WTC11 (cell line): ENCODE results near the gene CD2BP2. TPM values are rescaled to one million over a fixed set of nuclear protein-coding genes. Genes with fewer than 3 reads are reported as not detected.

Experiments used
- ATF1 ChIP-seq: sonication (generic); formaldehyde crosslinking; IDR thresholded peaks from 2 replicates; pipeline ENCODE4 v1.8.1; 2023; ENCODE audit warnings: mild to moderate bottlenecking, moderate library complexity, missing genetic modification reagents
- CBFB ChIP-seq: sonication (generic); formaldehyde crosslinking; IDR thresholded peaks from 2 replicates; pipeline ENCODE4 v1.8.1; 2022; ENCODE audit warnings: mild to moderate bottlenecking, low read depth, missing genetic modification reagents
- ETV6 ChIP-seq: sonication (generic); formaldehyde crosslinking; IDR thresholded peaks from 2 replicates; pipeline ENCODE4 v1.8.1; 2022; ENCODE audit warnings: mild to moderate bottlenecking, missing genetic modification reagents
- HMGA2 ChIP-seq: fragments of 250-450 bp; sonication (Bioruptor Pico); IDR thresholded peaks from 2 replicates; pipeline ENCODE4 v1.4.0; 2021; ENCODE audit warnings: mild to moderate bottlenecking, moderate library complexity
- JAZF1 ChIP-seq: fragments of 250-450 bp; sonication (Bioruptor Pico); IDR thresholded peaks from 2 replicates; pipeline ENCODE4 v1.9.0; 2021; ENCODE audit warnings: moderate library complexity, mild to moderate bottlenecking, inconsistent platforms
- NFATC4 ChIP-seq: fragments of 250-450 bp; sonication (Bioruptor Pico); IDR thresholded peaks from 2 replicates; pipeline ENCODE4 v1.9.0; 2021; ENCODE audit warnings: mild to moderate bottlenecking
- NFE2L1 ChIP-seq: sonication (generic); formaldehyde crosslinking; IDR thresholded peaks from 2 replicates; pipeline ENCODE4 v1.8.1; 2023; ENCODE audit warnings: missing genetic modification reagents
- NFYB ChIP-seq: sonication (generic); formaldehyde crosslinking; conservative IDR thresholded peaks from 2 replicates; pipeline ENCODE4 v1.8.0; 2022; ENCODE audit warnings: low read depth, missing genetic modification reagents
- NR2C2 ChIP-seq: sonication (generic); formaldehyde crosslinking; IDR thresholded peaks from 2 replicates; pipeline ENCODE4 v1.8.0; 2022; ENCODE audit warnings: mild to moderate bottlenecking, missing genetic modification reagents
- OVOL2 ChIP-seq: fragments of 250-450 bp; sonication (Bioruptor Pico); IDR thresholded peaks from 2 replicates; pipeline ENCODE4 v1.9.0; 2021; ENCODE audit warnings: mild to moderate bottlenecking, borderline replicate concordance
- SMAD4 ChIP-seq: sonication (generic); formaldehyde crosslinking; IDR thresholded peaks from 2 replicates; pipeline ENCODE4 v1.8.0; 2022; ENCODE audit warnings: mild to moderate bottlenecking, missing genetic modification reagents
- TEAD1 ChIP-seq: sonication (generic); formaldehyde crosslinking; IDR thresholded peaks from 2 replicates; pipeline ENCODE4 v1.8.0; 2022; ENCODE audit warnings: mild to moderate bottlenecking, missing genetic modification reagents
- TEAD4 ChIP-seq: sonication (generic); formaldehyde crosslinking; IDR thresholded peaks from 2 replicates; pipeline ENCODE4 v1.8.0; 2022; ENCODE audit warnings: mild to moderate bottlenecking, missing genetic modification reagents
- ZNF263 ChIP-seq: sonication (generic); formaldehyde crosslinking; IDR thresholded peaks from 2 replicates; pipeline ENCODE4 v1.8.1; 2022; ENCODE audit warnings: low read depth, mild to moderate bottlenecking, moderate library complexity, missing genetic modification reagents
- ZNF396 ChIP-seq: fragments of 250-450 bp; sonication (Bioruptor Pico); IDR thresholded peaks from 2 replicates; pipeline ENCODE4 v1.8.0; 2021; ENCODE audit warnings: mild to moderate bottlenecking, moderate library complexity, borderline replicate concordance
- ZNF416 ChIP-seq: fragments of 250-450 bp; sonication (Bioruptor Pico); IDR thresholded peaks from 2 replicates; pipeline ENCODE4 v1.9.0; 2021; ENCODE audit warnings: mild to moderate bottlenecking, inconsistent platforms
- ZNF423 ChIP-seq: fragments of 250-450 bp; sonication (Bioruptor Pico); IDR thresholded peaks from 2 replicates; pipeline ENCODE4 v2.1.2; 2022; ENCODE audit warnings: mild to moderate bottlenecking, moderate library complexity
- total RNA-seq: library from RNA; stranded (reverse); gene quantifications from 3 replicates; pipeline ENCODE4 v1.2.3, GENCODE V29; 2021
- TF ChIP-seq, protein P1 (sequence below): sonication (generic); formaldehyde crosslinking; IDR thresholded peaks from 2 replicates; pipeline ENCODE4 v1.8.1; 2022; ENCODE audit warnings: missing genetic modification reagents, borderline replicate concordance
- TF ChIP-seq, protein P2 (sequence below): fragments of 250-450 bp; sonication (Bioruptor Pico); conservative IDR thresholded peaks from 2 replicates; pipeline ENCODE4 v1.9.0; 2021; ENCODE audit warnings: mild to moderate bottlenecking
- TF ChIP-seq, protein P3 (sequence below): sonication (generic); formaldehyde crosslinking; IDR thresholded peaks from 2 replicates; pipeline ENCODE4 v1.8.0; 2022; ENCODE audit warnings: mild to moderate bottlenecking, missing genetic modification reagents
- TF ChIP-seq, protein P4 (sequence below): sonication (generic); formaldehyde crosslinking; IDR thresholded peaks from 2 replicates; pipeline ENCODE4 v1.8.1; 2022; ENCODE audit warnings: mild to moderate bottlenecking, moderate library complexity, missing genetic modification reagents
- TF ChIP-seq, protein P5 (sequence below): fragments of 250-450 bp; sonication (Bioruptor Pico); IDR thresholded peaks from 2 replicates; pipeline ENCODE4 v1.8.0; 2021; ENCODE audit warnings: mild to moderate bottlenecking
- TF ChIP-seq, protein P6 (sequence below): sonication (generic); formaldehyde crosslinking; IDR thresholded peaks from 2 replicates; pipeline ENCODE4 v1.8.0; 2022; ENCODE audit warnings: mild to moderate bottlenecking, missing genetic modification reagents
- TF ChIP-seq, protein P7 (sequence below): sonication (generic); formaldehyde crosslinking; IDR thresholded peaks from 2 replicates; pipeline ENCODE4 v1.8.0; 2022; ENCODE audit warnings: missing genetic modification reagents
- TF ChIP-seq, protein P8 (sequence below): sonication (generic); formaldehyde crosslinking; IDR thresholded peaks from 2 replicates; pipeline ENCODE4 v1.8.1; 2022; ENCODE audit warnings: low read depth, mild to moderate bottlenecking, moderate library complexity, missing genetic modification reagents, borderline replicate concordance

CD2BP2 gene
- total RNA-seq, 1 experiment from 2014 or later, result 56.6 TPM

DNA sequence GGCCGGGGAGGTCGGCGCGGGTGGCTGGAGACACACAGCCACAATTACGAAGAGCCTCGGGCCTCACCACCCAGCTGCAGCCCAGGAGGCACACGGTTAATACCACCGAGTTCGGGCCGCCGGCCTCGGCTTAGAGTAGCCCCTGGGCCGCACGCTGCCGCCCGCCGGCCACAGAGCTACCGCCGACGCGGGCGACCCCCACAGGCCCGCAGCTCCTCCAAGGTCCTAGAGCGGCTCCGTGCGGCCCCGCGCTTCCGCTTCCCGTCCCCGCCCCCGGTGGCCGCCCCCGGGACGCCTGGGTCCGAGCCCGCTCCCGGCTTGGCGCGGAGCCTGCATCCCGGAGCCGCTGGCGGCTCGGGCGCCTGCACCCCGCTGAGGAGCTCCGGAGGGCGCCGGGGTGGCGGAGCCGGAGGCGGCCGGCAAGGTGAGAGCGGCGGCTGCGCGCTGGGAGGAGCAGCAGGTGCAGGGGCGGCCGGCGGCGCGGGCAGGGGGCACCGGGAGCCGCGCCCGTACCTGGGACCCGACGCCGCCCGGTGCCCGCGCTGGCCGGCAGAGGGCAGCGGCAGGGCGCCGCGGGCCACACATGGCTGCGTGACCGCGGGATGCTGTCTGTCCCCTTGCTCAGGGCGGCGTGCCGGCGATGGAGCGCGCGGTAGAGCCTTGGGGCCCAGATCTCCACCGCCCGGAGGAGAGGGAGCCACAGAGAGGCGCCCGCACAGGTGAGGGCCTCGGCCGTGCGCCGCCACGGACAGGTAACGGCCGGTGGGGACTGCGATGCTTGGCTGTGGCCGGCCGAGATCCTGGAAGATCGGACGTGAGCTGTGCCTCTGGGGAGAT is 40.3 kb upstream of the CD2BP2 start, which contains the start of gene ZNF48 (continued):
- TF ChIP-seq, protein P1, sequence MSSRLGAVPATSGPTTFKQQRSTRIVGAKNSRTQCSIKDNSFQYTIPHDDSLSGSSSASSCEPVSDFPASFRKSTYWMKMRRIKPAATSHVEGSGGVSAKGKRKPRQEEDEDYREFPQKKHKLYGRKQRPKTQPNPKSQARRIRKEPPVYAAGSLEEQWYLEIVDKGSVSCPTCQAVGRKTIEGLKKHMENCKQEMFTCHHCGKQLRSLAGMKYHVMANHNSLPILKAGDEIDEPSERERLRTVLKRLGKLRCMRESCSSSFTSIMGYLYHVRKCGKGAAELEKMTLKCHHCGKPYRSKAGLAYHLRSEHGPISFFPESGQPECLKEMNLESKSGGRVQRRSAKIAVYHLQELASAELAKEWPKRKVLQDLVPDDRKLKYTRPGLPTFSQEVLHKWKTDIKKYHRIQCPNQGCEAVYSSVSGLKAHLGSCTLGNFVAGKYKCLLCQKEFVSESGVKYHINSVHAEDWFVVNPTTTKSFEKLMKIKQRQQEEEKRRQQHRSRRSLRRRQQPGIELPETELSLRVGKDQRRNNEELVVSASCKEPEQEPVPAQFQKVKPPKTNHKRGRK, result no peak
- TF ChIP-seq, protein P2, sequence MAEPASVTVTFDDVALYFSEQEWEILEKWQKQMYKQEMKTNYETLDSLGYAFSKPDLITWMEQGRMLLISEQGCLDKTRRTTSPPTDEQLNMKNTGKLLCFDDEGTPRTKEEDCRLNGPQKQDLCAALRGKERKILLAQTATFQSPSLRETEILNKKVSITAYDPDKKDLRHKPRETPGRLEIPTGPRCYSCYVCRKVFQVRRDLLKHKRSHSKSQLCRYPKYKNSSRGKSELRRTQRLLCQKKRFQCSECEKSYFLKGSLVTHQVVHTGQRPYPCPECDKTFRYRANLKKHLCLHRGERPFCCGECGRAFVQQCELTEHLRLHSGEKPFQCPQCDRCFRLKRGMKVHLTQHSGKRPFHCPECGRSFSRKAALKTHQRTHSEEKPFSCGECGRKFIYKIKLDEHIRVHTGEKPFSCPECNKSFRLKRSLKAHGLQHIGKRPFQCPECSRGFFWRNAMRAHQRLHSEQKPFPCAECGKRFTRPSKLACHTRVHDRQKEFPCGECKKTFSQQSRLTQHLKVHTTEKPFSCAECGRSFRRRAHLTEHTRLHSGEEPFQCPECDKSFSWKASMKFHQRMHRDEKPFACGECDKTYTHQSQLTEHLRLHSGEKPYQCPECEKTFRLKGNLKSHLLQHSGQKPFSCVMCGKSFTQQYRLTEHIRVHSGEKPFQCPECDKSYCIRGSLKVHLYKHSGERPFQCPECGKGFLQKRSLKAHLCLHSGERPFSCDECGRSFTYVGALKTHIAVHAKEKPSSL (CRISPR knock-in tag), result no peak
- TF ChIP-seq NFYB (no peak), NFE2L1 (peak; percentile 44; the same call in 1 of the 2 replicates), CBFB (CRISPR knock-in tag) (no peak), ZNF396 (CRISPR knock-in tag) (no peak), TEAD4 (CRISPR knock-in tag) (no peak), JAZF1 (CRISPR knock-in tag) (no peak), SMAD4 (CRISPR knock-in tag) (peak; percentile 76), HMGA2 (CRISPR knock-in tag) (no peak), NFATC4 (CRISPR knock-in tag) (no peak), ATF1 (CRISPR knock-in tag) (no peak), NR2C2 (CRISPR knock-in tag) (no peak), OVOL2 (CRISPR knock-in tag) (no peak), TEAD1 (CRISPR knock-in tag) (no peak; the same call in 1 of the 2 replicates), ZNF423 (CRISPR knock-in tag) (0 out of 2 replicates have a peak, but pooled peaks have one; percentile 6), ETV6 (peak; percentile 55; the same call in 1 of the 2 replicates), ZNF263 (CRISPR knock-in tag) (no peak), ZNF416 (CRISPR knock-in tag) (no peak)
- TF ChIP-seq, protein P3, sequence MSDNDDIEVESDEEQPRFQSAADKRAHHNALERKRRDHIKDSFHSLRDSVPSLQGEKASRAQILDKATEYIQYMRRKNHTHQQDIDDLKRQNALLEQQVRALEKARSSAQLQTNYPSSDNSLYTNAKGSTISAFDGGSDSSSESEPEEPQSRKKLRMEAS (CRISPR knock-in tag), result peak; percentile 61; the same call in 1 of the 2 replicates
- TF ChIP-seq, protein P4, sequence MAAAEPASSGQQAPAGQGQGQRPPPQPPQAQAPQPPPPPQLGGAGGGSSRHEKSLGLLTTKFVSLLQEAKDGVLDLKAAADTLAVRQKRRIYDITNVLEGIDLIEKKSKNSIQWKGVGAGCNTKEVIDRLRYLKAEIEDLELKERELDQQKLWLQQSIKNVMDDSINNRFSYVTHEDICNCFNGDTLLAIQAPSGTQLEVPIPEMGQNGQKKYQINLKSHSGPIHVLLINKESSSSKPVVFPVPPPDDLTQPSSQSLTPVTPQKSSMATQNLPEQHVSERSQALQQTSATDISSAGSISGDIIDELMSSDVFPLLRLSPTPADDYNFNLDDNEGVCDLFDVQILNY, result peak; percentile 74
- TF ChIP-seq, protein P5, sequence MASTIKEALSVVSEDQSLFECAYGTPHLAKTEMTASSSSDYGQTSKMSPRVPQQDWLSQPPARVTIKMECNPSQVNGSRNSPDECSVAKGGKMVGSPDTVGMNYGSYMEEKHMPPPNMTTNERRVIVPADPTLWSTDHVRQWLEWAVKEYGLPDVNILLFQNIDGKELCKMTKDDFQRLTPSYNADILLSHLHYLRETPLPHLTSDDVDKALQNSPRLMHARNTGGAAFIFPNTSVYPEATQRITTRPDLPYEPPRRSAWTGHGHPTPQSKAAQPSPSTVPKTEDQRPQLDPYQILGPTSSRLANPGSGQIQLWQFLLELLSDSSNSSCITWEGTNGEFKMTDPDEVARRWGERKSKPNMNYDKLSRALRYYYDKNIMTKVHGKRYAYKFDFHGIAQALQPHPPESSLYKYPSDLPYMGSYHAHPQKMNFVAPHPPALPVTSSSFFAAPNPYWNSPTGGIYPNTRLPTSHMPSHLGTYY, result no peak
- TF ChIP-seq, protein P6, sequence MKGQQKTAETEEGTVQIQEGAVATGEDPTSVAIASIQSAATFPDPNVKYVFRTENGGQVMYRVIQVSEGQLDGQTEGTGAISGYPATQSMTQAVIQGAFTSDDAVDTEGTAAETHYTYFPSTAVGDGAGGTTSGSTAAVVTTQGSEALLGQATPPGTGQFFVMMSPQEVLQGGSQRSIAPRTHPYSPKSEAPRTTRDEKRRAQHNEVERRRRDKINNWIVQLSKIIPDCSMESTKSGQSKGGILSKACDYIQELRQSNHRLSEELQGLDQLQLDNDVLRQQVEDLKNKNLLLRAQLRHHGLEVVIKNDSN (CRISPR knock-in tag), result no peak
- TF ChIP-seq, protein P7, sequence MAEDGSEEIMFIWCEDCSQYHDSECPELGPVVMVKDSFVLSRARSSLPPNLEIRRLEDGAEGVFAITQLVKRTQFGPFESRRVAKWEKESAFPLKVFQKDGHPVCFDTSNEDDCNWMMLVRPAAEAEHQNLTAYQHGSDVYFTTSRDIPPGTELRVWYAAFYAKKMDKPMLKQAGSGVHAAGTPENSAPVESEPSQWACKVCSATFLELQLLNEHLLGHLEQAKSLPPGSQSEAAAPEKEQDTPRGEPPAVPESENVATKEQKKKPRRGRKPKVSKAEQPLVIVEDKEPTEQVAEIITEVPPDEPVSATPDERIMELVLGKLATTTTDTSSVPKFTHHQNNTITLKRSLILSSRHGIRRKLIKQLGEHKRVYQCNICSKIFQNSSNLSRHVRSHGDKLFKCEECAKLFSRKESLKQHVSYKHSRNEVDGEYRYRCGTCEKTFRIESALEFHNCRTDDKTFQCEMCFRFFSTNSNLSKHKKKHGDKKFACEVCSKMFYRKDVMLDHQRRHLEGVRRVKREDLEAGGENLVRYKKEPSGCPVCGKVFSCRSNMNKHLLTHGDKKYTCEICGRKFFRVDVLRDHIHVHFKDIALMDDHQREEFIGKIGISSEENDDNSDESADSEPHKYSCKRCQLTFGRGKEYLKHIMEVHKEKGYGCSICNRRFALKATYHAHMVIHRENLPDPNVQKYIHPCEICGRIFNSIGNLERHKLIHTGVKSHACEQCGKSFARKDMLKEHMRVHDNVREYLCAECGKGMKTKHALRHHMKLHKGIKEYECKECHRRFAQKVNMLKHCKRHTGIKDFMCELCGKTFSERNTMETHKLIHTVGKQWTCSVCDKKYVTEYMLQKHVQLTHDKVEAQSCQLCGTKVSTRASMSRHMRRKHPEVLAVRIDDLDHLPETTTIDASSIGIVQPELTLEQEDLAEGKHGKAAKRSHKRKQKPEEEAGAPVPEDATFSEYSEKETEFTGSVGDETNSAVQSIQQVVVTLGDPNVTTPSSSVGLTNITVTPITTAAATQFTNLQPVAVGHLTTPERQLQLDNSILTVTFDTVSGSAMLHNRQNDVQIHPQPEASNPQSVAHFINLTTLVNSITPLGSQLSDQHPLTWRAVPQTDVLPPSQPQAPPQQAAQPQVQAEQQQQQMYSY (CRISPR knock-in tag), result no peak
- TF ChIP-seq, protein P8, sequence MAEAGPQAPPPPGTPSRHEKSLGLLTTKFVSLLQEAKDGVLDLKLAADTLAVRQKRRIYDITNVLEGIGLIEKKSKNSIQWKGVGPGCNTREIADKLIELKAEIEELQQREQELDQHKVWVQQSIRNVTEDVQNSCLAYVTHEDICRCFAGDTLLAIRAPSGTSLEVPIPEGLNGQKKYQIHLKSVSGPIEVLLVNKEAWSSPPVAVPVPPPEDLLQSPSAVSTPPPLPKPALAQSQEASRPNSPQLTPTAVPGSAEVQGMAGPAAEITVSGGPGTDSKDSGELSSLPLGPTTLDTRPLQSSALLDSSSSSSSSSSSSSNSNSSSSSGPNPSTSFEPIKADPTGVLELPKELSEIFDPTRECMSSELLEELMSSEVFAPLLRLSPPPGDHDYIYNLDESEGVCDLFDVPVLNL (CRISPR knock-in tag), result 0 out of 2 replicates have a peak, but pooled peaks have one; percentile 15
